Measurements from ENCODE around the gene NHP2. TPM values are rescaled to one million over a fixed set of nuclear protein-coding genes. Genes with fewer than 3 reads are reported as not detected.

Gene NHP2
- total RNA-seq, 1 donor from 2014 or later, result 161 TPM

GRCh38 chr5:178117923-178118701 lies 35.6 kb downstream of the NHP2 start:
- Mint-ChIP-seq H3K27ac (no peak overlapping the region), H3K4me3 (no peak overlapping the region), H3K27me3 (peaks cover 8% of the 10 kb centered on the region), H3K9me3 (no peaks in the 10 kb centered on the region), H3K36me3 (no peaks in the 10 kb centered on the region), H3K4me1 (ENCODE audit: unreplicated experiment) (peaks cover 15% of the 10 kb centered on the region)
- no peak for TF ChIP-seq CTCF (conservative IDR thresholded peaks at IDR 0.05)
- DNase-seq (ENCODE audit: extremely low spot score, unreplicated experiment), result no peak

GRCh38 chr5:178116143-178116885 lies 37.4 kb downstream of the NHP2 start:
- H3K4me3 Mint-ChIP-seq, result peak overlapping the region; percentile 92
- no peak for DNase-seq (ENCODE audit: extremely low spot score, unreplicated experiment)
- no peak for TF ChIP-seq CTCF (conservative IDR thresholded peaks at IDR 0.05)
- H3K4me1 Mint-ChIP-seq (ENCODE audit: unreplicated experiment), result peaks cover 14% of the 10 kb centered on the region
- H3K27me3 Mint-ChIP-seq, result peaks cover 17% of the 10 kb centered on the region
- H3K27ac Mint-ChIP-seq, result peak overlapping the region; percentile 67
- no peaks in the 10 kb centered on the region for H3K9me3 Mint-ChIP-seq
- H3K36me3 Mint-ChIP-seq, result no peaks in the 10 kb centered on the region

DNA sequence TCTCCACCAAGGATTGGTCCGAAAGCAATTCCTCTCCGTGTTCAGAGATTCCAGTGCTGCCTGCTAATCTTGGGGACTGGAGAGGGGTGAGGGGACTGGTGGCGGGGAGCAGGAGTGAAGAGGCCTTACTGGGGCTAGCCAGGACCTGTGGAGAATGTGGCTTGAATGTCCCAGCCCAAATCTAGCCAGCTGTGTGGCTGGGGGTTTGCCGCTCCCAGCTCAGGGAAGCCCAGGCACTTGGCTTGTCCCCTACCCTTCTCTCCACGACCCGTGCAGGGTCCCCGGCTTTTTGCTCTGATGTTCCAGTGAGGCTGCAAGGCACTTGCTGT lies 37.9 kb downstream of the NHP2 start:
- Mint-ChIP-seq H3K9me3 (no peaks in the 10 kb centered on the region), H3K4me3 (peak overlapping the region; percentile 92), H3K36me3 (no peaks in the 10 kb centered on the region), H3K4me1 (ENCODE audit: unreplicated experiment) (peaks cover 15% of the 10 kb centered on the region), H3K27ac (peak overlapping the region; percentile 80), H3K27me3 (peaks cover 17% of the 10 kb centered on the region)
- TF ChIP-seq CTCF (conservative IDR thresholded peaks at IDR 0.05), result no peak
- no peak for DNase-seq (ENCODE audit: extremely low spot score, unreplicated experiment)

- TF ChIP-seq CTCF (conservative IDR thresholded peaks at IDR 0.05), result no peak
- peaks cover 17% of the 10 kb centered on the region for H3K27me3 Mint-ChIP-seq
- DNase-seq (ENCODE audit: extremely low spot score, unreplicated experiment), result no peak
- H3K36me3 Mint-ChIP-seq, result no peaks in the 10 kb centered on the region
- peak overlapping the region; percentile 89 for H3K27ac Mint-ChIP-seq
- no peaks in the 10 kb centered on the region for H3K9me3 Mint-ChIP-seq
- H3K4me3 Mint-ChIP-seq, result peak overlapping the region; percentile 92
- H3K4me1 Mint-ChIP-seq (ENCODE audit: unreplicated experiment), result peaks cover 18% of the 10 kb centered on the region
Measured at GRCh38 chr5:178115136-178115813, 38.4 kb downstream of the NHP2 start.

DNA sequence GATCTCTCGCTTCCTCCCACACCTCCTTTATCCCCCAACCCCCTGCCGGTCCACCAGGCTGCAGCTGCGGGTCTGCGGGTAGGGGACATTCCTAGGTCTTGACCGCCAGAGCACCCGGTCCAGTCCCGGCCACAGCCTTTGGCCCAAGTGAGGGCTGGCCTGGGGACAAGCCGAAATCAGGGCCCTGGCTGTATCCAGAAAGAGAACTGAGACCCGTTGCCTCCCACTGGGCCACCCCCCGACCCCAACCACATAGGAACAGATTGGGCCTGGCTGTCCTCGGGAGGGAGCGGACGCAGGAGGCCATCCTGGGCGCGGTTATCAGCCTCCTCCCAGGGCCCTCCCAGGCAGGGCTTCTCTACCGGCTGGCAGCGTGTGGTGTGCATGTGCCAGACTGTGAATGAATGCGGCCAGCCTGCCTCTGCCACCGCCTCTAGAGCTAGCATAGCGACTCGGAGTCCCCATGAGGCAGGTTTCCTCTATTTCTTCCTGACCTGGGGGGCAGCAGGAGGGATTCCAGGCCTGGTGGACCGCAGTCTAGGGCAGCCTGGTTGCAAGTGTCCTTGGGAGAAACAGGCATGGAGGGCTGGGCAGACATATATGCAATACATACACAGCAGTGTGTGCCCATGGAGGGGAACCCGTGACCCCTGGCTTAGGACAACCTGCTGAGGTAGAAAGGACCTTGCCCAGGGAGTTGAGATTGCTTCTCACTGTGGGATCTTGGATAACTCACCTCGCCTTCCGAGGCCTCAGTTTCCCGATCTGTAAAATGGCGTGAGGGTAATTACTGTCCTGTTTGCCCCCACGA lies 39.2 kb downstream of the NHP2 start:
- Mint-ChIP-seq H3K27ac (peak overlapping the region; percentile 89), H3K4me3 (peak overlapping the region; percentile 92), H3K9me3 (no peaks in the 10 kb centered on the region), H3K4me1 (ENCODE audit: unreplicated experiment) (peaks cover 18% of the 10 kb centered on the region), H3K27me3 (peaks cover 17% of the 10 kb centered on the region), H3K36me3 (no peaks in the 10 kb centered on the region)
- no peak for TF ChIP-seq CTCF (conservative IDR thresholded peaks at IDR 0.05)
- no peak for DNase-seq (ENCODE audit: extremely low spot score, unreplicated experiment)

Measured in type B pancreatic cell (in vitro differentiated cells).